GM19238 (cell line): ENCODE data around the gene KLHL11.

Experiments used
- DNase-seq: peaks from one replicate; pipeline ENCODE4 v3.0.0; 2011; ENCODE audit warnings: low spot score; ENCODE audit not compliant: insufficient read length

The KLHL11 gene

DNA sequence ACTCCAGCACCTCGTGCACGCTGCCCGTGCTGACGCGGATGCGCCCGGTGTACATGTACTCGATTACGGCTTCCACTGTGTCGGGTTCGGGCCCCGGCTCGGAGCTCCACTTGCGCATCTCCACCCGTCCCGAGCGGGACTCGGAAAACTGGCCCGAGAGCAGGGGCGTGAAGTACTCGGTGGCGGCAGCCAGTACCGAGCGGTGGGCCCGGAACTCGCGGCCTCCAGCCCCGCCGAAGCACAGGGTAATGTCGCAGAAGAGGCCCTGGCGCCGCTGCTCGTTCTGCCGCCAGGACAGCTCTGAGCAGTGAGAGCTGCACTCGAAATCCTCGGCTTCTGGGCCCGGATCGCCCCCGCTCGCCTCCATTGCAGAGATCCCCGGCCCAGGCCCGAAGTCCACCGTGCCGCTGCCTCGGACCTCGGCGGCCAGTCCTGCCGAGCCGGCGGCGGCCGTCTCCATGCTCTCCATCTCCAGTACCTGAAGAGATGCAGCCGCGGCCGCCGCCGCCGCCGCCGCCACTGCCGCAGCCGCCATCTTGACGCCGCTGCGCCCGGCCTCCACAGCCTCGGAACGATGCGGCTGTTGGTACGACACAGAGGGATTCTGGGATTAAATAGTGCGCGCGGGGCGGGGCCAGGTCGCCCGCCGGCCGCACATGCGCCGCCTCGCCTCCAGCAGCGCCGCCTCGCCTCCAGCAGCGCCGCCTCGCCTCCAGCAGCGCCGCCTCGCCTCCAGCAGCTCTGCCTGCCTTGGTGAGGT lies at the start of gene KLHL11:
Gene KLHL11, minus strand, starts transcription at position 588 of the 760 bp plus-strand sequence. Its CDS starts 53 bp downstream, at position 535.
- DNase-seq = peak; percentile 87

- no peak for DNase-seq
Observed at GRCh38 chr17:41915020-41915419, 49.8 kb upstream of the KLHL11 start.

DNA sequence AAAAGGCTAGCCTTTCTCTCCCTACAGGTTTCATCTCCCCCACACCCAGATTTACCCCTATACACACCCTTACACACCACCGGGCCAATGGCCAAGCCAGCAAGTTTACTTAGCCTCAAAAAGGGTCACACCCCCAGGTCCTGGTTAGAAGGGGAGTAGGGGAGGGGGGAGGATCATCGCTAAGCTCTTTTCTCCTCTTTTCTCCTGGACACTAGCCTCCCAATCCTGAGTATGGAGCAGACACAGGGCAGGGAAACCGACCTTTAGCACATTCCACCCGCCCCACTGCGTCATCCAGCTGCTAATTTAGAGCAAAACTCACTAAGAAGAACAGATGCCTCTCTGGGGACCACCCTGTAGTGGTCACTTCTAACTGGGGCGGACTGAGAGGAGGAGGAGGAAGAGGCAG lies 49.1 kb upstream of the KLHL11 start:
- DNase-seq = no peak

GRCh38 chr17:41913798-41914197 lies 48.6 kb upstream of the KLHL11 start:
- DNase-seq = no peak

DNA sequence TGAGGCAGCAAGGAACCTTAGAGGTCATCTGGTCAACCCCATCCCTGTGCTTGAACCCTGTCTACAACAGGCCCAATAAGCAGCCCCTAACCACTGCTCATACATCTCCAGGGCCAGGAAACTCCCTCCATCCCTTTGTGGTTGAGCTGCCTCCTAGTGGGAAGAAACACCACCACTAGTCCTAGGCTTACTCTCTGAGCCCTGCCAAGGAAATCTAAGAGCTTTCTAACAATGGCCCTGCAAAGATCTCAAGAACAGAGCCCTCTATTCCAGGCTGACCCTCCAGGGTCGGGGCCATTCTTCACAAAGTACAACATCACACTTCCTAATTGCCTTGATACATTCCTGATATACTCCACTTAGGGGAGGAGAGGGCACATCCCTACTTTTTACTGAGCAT lies 47.7 kb upstream of the KLHL11 start:
- no peak for DNase-seq

DNA sequence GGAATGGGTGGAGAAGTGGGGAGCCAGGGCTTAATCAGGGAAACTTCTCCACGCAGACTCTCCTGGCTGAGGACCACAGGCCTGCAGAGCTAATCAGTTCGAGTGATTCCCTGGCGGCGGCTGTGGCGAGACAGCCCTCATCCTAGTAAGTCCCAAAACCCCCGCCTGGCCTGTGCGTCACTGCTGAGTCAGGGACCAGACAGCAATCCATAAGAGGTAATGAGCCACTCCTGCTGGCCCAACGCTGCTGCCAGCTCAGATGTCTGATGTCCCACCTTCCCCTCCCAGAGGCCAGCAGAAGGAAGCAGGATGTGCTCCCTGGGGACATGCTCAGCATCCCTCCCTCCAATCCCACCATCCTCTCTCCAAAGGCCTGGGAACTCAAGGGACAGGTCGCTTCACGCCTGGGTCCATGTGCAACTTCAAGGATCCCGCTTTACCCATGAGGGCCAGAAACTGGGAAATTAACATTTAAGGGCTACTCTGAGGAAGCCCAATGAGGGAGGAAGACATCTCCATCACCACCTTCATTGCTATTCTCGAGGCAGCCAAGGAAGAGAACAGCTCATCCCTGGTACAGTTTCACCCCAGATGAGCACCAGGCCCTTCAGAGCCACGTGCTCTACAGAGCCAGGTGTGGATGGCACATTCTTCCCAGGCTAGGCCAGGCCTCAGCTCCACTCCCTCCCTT lies 45.6 kb upstream of the KLHL11 start:
- DNase-seq = no peak

GRCh38 chr17:41909088-41909487 lies 43.9 kb upstream of the KLHL11 start:
- DNase-seq = no peak

GRCh38 chr17:41907633-41908539 lies 42.7 kb upstream of the KLHL11 start:
- no peak for DNase-seq

GRCh38 chr17:41907185-41907556 lies 41.9 kb upstream of the KLHL11 start:
- DNase-seq = no peak

DNA sequence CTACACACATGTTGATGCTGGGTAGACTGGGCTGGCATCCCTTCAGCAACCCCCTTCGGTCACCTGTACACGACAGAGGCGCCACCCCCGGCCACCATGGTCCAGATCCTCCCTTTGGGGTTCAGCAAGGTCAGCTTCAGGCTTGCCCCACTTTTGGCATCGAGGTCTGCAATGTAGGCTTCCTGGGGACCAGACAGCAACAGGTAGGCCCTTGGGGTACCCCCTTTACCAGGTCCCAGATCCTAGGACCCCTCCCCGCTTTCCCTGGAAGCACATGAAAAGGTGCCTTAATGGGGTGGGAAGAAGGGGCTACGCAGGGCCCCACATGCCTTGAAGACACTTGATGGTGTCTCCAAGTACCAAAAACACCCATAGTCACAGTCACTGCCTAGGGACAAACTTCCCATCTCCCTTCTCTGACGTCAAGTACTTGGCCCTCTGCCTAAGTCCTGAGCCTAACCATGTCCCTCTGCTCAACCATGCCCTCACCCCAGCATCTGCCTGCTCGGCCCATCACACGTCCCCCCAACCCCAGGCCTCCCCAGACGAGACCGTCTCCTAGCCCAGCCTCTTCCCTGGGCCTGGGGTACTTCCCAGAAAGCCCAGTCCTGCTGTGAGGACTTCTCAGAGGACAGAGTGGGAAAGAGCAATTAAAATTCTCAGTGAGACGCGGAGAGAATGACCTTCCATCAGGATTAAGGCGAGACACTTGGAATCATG lies 41.4 kb upstream of the KLHL11 start:
- DNase-seq = no peak

DNA sequence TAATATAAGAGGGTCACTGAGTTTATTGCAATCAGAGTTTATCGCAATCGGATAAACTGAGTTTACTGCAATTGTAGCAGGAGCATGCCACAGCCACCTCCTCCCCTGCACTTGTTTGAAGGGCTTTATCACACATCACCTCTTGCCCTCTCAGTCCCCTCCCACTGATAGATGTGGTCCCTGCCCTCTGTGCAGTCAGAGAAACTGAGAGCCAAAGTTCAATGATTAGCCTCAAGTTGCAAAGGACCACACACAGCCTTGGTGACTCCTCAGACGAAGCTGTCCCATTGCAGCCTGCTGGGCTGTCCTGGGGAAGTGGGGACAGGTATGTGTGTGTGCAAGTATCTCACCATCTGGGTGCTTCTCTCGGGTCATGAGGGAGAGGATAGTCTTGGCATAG lies 39.9 kb upstream of the KLHL11 start:
- no peak for DNase-seq

DNA sequence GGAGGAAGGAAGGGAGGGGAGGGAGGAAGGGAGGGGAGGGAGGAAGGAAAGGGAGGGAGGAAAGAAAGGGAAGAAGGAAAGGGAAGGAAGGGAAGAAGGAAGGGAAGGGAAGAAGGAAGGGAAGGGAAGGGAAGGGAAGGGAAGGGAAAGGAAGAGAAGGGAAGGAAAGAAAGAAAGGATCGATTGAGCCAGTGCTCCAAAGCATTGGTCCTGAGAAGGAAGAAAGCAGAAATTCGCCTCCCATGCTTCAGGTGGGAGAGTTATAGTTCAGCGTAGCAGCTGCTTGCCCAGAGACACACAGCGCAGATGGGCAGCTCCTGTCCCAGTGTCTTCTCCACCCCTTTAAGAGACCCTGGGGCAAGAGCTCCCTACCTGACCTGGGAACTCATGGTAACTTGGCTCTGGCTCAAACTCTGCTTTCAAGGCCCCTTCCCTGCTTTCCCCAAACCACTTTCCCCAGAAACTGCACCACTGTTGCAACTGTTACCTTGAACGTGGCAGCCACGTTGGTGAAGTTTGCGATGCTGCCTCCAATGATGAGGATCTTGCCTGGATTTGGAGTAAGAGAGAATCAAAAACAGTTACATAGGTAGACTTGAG lies 39.1 kb upstream of the KLHL11 start:
- no peak for DNase-seq

GRCh38 chr17:41901646-41902045 lies 36.4 kb upstream of the KLHL11 start:
- DNase-seq = no peak

GRCh38 chr17:41896726-41897125 lies 31.5 kb upstream of the KLHL11 start:
- DNase-seq = no peak

GRCh38 chr17:41895617-41896016 lies 30.4 kb upstream of the KLHL11 start:
- DNase-seq = no peak

GRCh38 chr17:41894791-41895331 lies 29.6 kb upstream of the KLHL11 start:
- no peak for DNase-seq

- no peak for DNase-seq
Observed at GRCh38 chr17:41893384-41893783, 28.2 kb upstream of the KLHL11 start.

GRCh38 chr17:41892021-41892376 lies 26.8 kb upstream of the KLHL11 start:
- DNase-seq = no peak

DNA sequence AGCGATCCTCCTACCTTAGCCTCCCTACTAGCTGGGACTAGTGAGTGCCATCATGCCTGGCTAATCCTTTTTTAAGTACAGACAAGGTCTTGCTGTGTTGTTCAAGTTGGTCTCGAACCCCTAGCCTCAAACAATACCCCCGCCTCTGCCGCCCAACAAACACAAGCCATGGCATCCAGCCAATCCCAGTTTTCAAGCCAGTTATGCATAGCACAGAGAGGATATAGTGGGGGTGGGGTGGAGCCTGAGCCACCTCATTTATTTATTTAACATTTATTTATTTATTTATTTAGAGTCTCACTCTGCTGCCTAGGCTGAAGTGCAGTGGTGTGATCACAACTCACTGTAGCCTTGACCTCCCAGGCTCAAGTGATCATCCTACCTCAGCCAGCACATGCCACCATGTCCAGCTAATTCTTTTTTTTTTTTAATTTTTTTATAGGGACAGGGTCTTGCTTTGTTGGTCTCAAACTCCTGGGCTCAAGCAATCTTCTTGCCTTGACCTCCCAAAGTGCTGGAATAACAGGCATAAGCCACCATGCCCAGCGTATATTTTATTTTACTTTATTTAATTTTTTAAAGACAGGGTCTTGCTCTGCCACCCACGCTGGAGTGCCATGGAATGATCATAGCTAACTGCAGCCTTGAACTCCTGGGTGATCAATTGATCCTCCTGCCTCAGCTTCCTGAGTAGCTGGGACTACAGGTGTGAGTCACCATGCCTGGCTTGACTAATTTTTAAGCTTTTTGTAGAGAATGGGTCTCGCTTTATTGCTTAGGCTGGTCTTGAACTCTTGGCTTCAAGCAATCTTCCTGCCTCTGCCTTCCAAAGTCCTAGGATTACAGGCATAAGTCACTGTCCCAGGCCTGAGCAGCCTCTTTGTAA lies 26.2 kb upstream of the KLHL11 start:
- no peak for DNase-seq
